Lung (tissue), 12 donors: ENCODE measurements around the gene FBRSL1. TPM values are rescaled to one million over a fixed set of nuclear protein-coding genes. Genes with fewer than 3 reads are reported as not detected.

ENCODE experiments used
- ATAC-seq: fragments of 200-7000 bp; cut with Tn5 transposase; one replicate; pipeline ENCODE4 v1.9.1; 2020; ENCODE audit warnings: moderate number of reproducible peaks; ENCODE audit not compliant: insufficient read depth, low FRiP score
- DNase-seq, 3 donors: peaks; one replicate each; pipeline ENCODE4 v3.0.0-alpha.2; 2013 to 2017
- H3K27ac ChIP-seq, 2 donors: one replicate each; pipeline ENCODE4 v1.5.1; 2013; ENCODE audit warnings: mild to moderate bottlenecking in 2 of 2, moderate library complexity in 2 of 2, control low read depth in 1 of 2, inconsistent platforms in 1 of 2, low read depth in 1 of 2, low read length in 1 of 2
- H3K27me3 ChIP-seq, 3 donors: one replicate each; pipeline ENCODE4 v1.5.1; 2013; ENCODE audit warnings: low read length in 2 of 3; ENCODE audit not compliant: control insufficient read depth in 3 of 3, insufficient read depth in 3 of 3
- H3K36me3 ChIP-seq, 4 donors: one replicate each; pipeline ENCODE4 v1.5.1; 2013; ENCODE audit warnings: low read length in 4 of 4, mild to moderate bottlenecking in 1 of 4, moderate library complexity in 1 of 4; ENCODE audit not compliant: control insufficient read depth in 4 of 4, insufficient read depth in 4 of 4
- H3K4me1 ChIP-seq, 5 donors: one replicate each; pipeline ENCODE4 v1.5.1; 2013; ENCODE audit warnings: low read length in 5 of 5, mild to moderate bottlenecking in 2 of 5, moderate library complexity in 1 of 5; ENCODE audit not compliant: control insufficient read depth in 5 of 5, insufficient read depth in 5 of 5
- H3K4me3 ChIP-seq: one replicate; pipeline ENCODE4 v1.5.1; 2013; ENCODE audit warnings: mild to moderate bottlenecking, control low read depth, moderate library complexity
- H3K9ac ChIP-seq, 2 donors: one replicate each; pipeline ENCODE4 v1.5.1; 2013; ENCODE audit warnings: low read length in 2 of 2, control low read depth in 1 of 2; ENCODE audit not compliant: insufficient read depth in 1 of 2
- H3K9me3 ChIP-seq, 4 donors: one replicate each; pipeline ENCODE4 v1.5.1; 2013; ENCODE audit warnings: low read length in 3 of 4, mild to moderate bottlenecking in 1 of 4, moderate library complexity in 1 of 4; ENCODE audit not compliant: control insufficient read depth in 4 of 4, insufficient read depth in 3 of 4
- WGBS, 2 donors: extraction: QIAGEN DNeasy Blood & Tissue Kit; methylation state at CpG; one replicate each; pipeline ENCODE4 v1.1.7; 2013; 5-methylcytosine and 5-hydroxymethylcytosine counted together
- polyA plus RNA-seq, 2 donors: library from polyadenylated mRNA; stranded (reverse); fragments of 200-250 nt; gene quantifications; one replicate each; pipeline ENCODE4 v1.2.1, GENCODE V29; 2013
- total RNA-seq, 2 donors: library from RNA; depleted of rRNA in 1 of 2; stranded (reverse); fragments of >200 nt in 1 of 2; gene quantifications; one replicate each; pipeline ENCODE4 v1.2.1, GENCODE V29; 2014 to 2021
- TF ChIP-seq, protein P1 (sequence below): IDR thresholded peaks from 2 replicates; pipeline ENCODE4 v1.5.1; 2012; ENCODE audit warnings: mild to moderate bottlenecking; ENCODE audit errors: control extremely low read depth, extremely low read depth
- donor health status: control.
- donor health status: control.
- donor health status: Bipolar disorder and iron deficiency.
- donor health status: healthy.
- donor health status: DM: yes; HTN: yes; CAD: no.

Gene FBRSL1
- total and polyA plus RNA-seq, 4 donors: 10.6 to 56.9 (median 22.3) TPM

DNA sequence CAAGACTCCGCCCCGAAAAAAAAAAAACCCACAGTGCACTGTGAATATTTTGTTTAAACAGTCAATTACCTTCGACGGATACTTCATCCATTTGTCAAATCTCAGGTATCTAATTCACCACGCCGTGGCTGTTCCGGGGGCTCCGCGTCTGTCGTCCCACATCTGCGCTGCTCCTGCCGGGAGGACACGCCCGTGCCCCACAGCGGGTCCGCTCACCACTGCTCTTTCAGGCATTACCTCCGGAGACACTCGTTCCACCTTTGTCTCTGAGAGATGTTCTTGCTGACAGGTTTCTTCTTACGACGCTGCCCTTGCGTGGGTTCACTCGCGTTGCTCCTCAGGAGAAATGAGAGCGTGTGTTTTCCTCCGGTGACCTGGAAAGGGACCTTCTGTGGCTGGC is 46.9 kb upstream of the FBRSL1 start:
- WGBS, 2 donors: 95 to 98% methylated on average over 25 of the region's 25 CpGs
- no peak overlapping the region for H3K9ac ChIP-seq
- H3K36me3 ChIP-seq: no peaks in the 10 kb centered on the region
- no peak overlapping the region for H3K27ac ChIP-seq
- TF ChIP-seq, protein P1, sequence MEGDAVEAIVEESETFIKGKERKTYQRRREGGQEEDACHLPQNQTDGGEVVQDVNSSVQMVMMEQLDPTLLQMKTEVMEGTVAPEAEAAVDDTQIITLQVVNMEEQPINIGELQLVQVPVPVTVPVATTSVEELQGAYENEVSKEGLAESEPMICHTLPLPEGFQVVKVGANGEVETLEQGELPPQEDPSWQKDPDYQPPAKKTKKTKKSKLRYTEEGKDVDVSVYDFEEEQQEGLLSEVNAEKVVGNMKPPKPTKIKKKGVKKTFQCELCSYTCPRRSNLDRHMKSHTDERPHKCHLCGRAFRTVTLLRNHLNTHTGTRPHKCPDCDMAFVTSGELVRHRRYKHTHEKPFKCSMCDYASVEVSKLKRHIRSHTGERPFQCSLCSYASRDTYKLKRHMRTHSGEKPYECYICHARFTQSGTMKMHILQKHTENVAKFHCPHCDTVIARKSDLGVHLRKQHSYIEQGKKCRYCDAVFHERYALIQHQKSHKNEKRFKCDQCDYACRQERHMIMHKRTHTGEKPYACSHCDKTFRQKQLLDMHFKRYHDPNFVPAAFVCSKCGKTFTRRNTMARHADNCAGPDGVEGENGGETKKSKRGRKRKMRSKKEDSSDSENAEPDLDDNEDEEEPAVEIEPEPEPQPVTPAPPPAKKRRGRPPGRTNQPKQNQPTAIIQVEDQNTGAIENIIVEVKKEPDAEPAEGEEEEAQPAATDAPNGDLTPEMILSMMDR: no peak
- no peak for ATAC-seq
- no peak overlapping the region for H3K4me3 ChIP-seq
- DNase-seq: no peak
- peaks cover 0 to 41% (median 5%) of the 10 kb centered on the region in 5 donors for H3K4me1 ChIP-seq
- peaks cover 0 to under 1% (median 0%) of the 10 kb centered on the region in 4 donors for H3K9me3 ChIP-seq
- H3K27me3 ChIP-seq: no peaks in the 10 kb centered on the region

GRCh38 chr12:132444283-132444682 is 45.7 kb upstream of the FBRSL1 start:
- H3K9me3 ChIP-seq: no peaks in the 10 kb centered on the region

GRCh38 chr12:132444957-132445883 is 44.7 kb upstream of the FBRSL1 start:
- WGBS, 2 donors: 25 to 38% methylated on average over 35 to 37 of the region's 37 CpGs
- Histone ChIP-seq H3K27me3 (no peaks in the 10 kb centered on the region), H3K9ac (peak overlapping the region in 1 of 2 donors; percentile 32), H3K4me3 (no peak overlapping the region), H3K4me1 (peaks cover 0 to 46% (median 12%) of the 10 kb centered on the region in 5 donors), H3K9me3 (no peaks in the 10 kb centered on the region), H3K27ac (peak overlapping the region in 1 of 2 donors; percentile 50), H3K36me3 (no peaks in the 10 kb centered on the region)
- DNase-seq (peak in 2 of 3 donors; percentile 52 to 67), ATAC-seq (no peak)
- TF ChIP-seq, protein P1: no peak

More at GRCh38 chr12:132444283-132444682, 45.7 kb upstream of the FBRSL1 start:
- TF ChIP-seq, protein P1: no peak
- Histone ChIP-seq H3K27ac (no peak overlapping the region), H3K4me3 (no peak overlapping the region), H3K9ac (no peak overlapping the region), H3K27me3 (no peaks in the 10 kb centered on the region), H3K36me3 (no peaks in the 10 kb centered on the region), H3K4me1 (peaks cover 0 to 43% (median 8%) of the 10 kb centered on the region in 5 donors)
- DNase-seq: no peak
- 81 to 83% methylated on average over 18 of the region's 18 CpGs for WGBS, 2 donors
- no peak for ATAC-seq
